HEK293 (cell line): Measurements from ENCODE around the gene MACF1.
"Not testable (repeated sequence)": the region's sequence is repeated elsewhere in the genome, so short reads cannot be mapped to it uniquely, and the experiment has no call there.

Experiments used
- CTCF ChIA-PET: fragments of 350-600 bp; formaldehyde crosslinking; extraction: SDS; loops from one replicate; lab custom pipeline; 2021; ENCODE audit warnings: antibody characterized with exemption; lab: Yijun Ruan, JAX
- POLR2A ChIA-PET: fragments of 300-600 bp; formaldehyde crosslinking; extraction: SDS; loops from one replicate; lab custom pipeline; 2020; ENCODE audit warnings: antibody characterized with exemption, inconsistent platforms; lab: Yijun Ruan, JAX
- H3K27ac ChIP-seq: fragments of 200-500 bp; sonication (Bioruptor generic); 2 replicates; pipeline ENCODE4 v1.5.1; 2014; ENCODE audit warnings: low read depth, low read length, control low read depth, inconsistent platforms; ENCODE audit errors: extremely low read depth
- H3K36me3 ChIP-seq, 2 experiments: fragments of 200-500 bp in 1 of 2; sonication (Bioruptor generic) in 1 of 2; 1 replicate in 1 of 2; 2 replicates in 1 of 2; pipeline ENCODE4 v1.5.1; 2014 to 2017; ENCODE audit warnings: inconsistent platforms in 2 of 2, low read length in 2 of 2; ENCODE audit not compliant: control insufficient read depth in 2 of 2, insufficient read depth in 1 of 2
- H3K4me1 ChIP-seq: fragments of 200-500 bp; sonication (Bioruptor generic); 2 replicates; pipeline ENCODE4 v1.5.1; 2014; ENCODE audit warnings: mild to moderate bottlenecking, low read length, inconsistent platforms; ENCODE audit not compliant: control insufficient read depth, insufficient read depth
- H3K4me3 ChIP-seq: 2 replicates; pipeline ENCODE4 v1.5.1; 2011; ENCODE audit warnings: low read depth, mild to moderate bottlenecking, control low read depth, low read length, moderate library complexity
- H3K9me3 ChIP-seq: fragments of 200-500 bp; sonication (Bioruptor generic); 2 replicates; pipeline ENCODE4 v1.5.1; 2014; ENCODE audit warnings: low read depth, low read length, inconsistent platforms; ENCODE audit not compliant: control insufficient read depth, insufficient read depth
- MEIS1 ChIP-seq: sonication (generic); formaldehyde crosslinking; IDR thresholded peaks from 2 replicates; pipeline ENCODE4 v1.8.1; 2022; ENCODE audit warnings: missing genetic modification reagents, mild to moderate bottlenecking, borderline replicate concordance
- OSR2 ChIP-seq: fragments of 450-650 bp; formaldehyde crosslinking; IDR thresholded peaks from 2 replicates; pipeline ENCODE4 v1.5.1; 2016; ENCODE audit warnings: missing biosample characterization, missing genetic modification characterization
- PBX3 ChIP-seq: sonication (generic); formaldehyde crosslinking; IDR thresholded peaks from 2 replicates; pipeline ENCODE4 v1.8.1; 2022; ENCODE audit warnings: mild to moderate bottlenecking, moderate library complexity, missing genetic modification reagents
- WT1 ChIP-seq: fragments of 450-650 bp; formaldehyde crosslinking; IDR thresholded peaks from 2 replicates; pipeline ENCODE4 v1.5.1; 2016; ENCODE audit warnings: missing biosample characterization, missing genetic modification characterization
- ZNF121 ChIP-seq: fragments of 450-650 bp; formaldehyde crosslinking; IDR thresholded peaks from 2 replicates; pipeline ENCODE4 v1.5.1; 2016; ENCODE audit warnings: missing biosample characterization, missing genetic modification characterization
- ZNF133 ChIP-seq: fragments of 450-650 bp; formaldehyde crosslinking; IDR thresholded peaks from 2 replicates; pipeline ENCODE4 v1.5.1; 2016; ENCODE audit warnings: missing biosample characterization, missing genetic modification characterization
- ZNF214 ChIP-seq: fragments of 450-650 bp; formaldehyde crosslinking; IDR thresholded peaks from 2 replicates; pipeline ENCODE4 v1.5.1; 2017; ENCODE audit warnings: missing biosample characterization, mild to moderate bottlenecking, missing genetic modification characterization, borderline replicate concordance
- ZNF23 ChIP-seq: fragments of 450-650 bp; formaldehyde crosslinking; IDR thresholded peaks from 2 replicates; pipeline ENCODE4 v1.5.1; 2016; ENCODE audit warnings: missing biosample characterization, missing genetic modification characterization, borderline replicate concordance
- ZNF24 ChIP-seq: fragments of 450-650 bp; formaldehyde crosslinking; IDR thresholded peaks from 2 replicates; pipeline ENCODE4 v1.5.1; 2016; ENCODE audit warnings: missing biosample characterization, missing genetic modification characterization
- ZNF280D ChIP-seq: fragments of 450-650 bp; formaldehyde crosslinking; IDR thresholded peaks from 2 replicates; pipeline ENCODE4 v1.5.1; 2016; ENCODE audit warnings: missing biosample characterization, missing genetic modification characterization
- ZNF623 ChIP-seq: fragments of 450-650 bp; formaldehyde crosslinking; IDR thresholded peaks from 2 replicates; pipeline ENCODE4 v1.5.1; 2016; ENCODE audit warnings: missing biosample characterization, missing genetic modification characterization
- ZNF837 ChIP-seq: fragments of 450-650 bp; formaldehyde crosslinking; IDR thresholded peaks from 2 replicates; pipeline ENCODE4 v1.5.1; 2016; ENCODE audit warnings: missing biosample characterization, missing genetic modification characterization
- ZSCAN18 ChIP-seq: fragments of 450-650 bp; formaldehyde crosslinking; IDR thresholded peaks from 2 replicates; pipeline ENCODE4 v1.5.1; 2016; ENCODE audit warnings: missing biosample characterization, missing genetic modification characterization

The MACF1 gene

GRCh38 chr1:39458991-39459390 is 254.5 kb downstream of the MACF1 start (continued):
- TF ChIP-seq ZSCAN18 = no peak
- TF ChIP-seq ZNF24 = no peak

GRCh38 chr1:39462074-39462473 is 257.6 kb downstream of the MACF1 start:
- Histone ChIP-seq H3K27ac (no peak overlapping the region), H3K36me3 (peaks cover 71 to 96% of the 10 kb centered on the region in 2 experiments), H3K4me1 (no peaks in the 10 kb centered on the region), H3K4me3 (no peak overlapping the region), H3K9me3 (no peaks in the 10 kb centered on the region)
- CTCF ChIA-PET = interaction anchor here (0.8 kb wide), 1 partner anchor 192 kb away, joined by 3 read pairs; no protein-coding TSS in a partner anchor
- TF ChIP-seq ZNF623 (tag by site-specific recombination) (no peak), ZNF837 (tag by site-specific recombination) (no peak), OSR2 (tag by site-specific recombination) (no peak), ZNF133 (tag by site-specific recombination) (no peak), ZNF280D (no peak), WT1 (tag by site-specific recombination) (no peak), MEIS1 (CRISPR knock-in tag) (no peak), ZNF121 (tag by site-specific recombination) (no peak), ZNF214 (tag by site-specific recombination) (no peak)
- POLR2A ChIA-PET = no interaction called here

- ChIA-PET POLR2A (no interaction called here), CTCF (interaction anchor here (0.5 to 0.9 kb wide), 2 partner anchors 72 to 273 kb away, joined by 3 read pairs; no protein-coding TSS in a partner anchor)
- Histone ChIP-seq H3K36me3 (peaks cover 36 to 96% of the 10 kb centered on the region in 2 experiments), H3K4me1 (no peaks in the 10 kb centered on the region), H3K9me3 (no peaks in the 10 kb centered on the region), H3K4me3 (no peak overlapping the region), H3K27ac (no peak overlapping the region)
- TF ChIP-seq ZNF23 (tag by site-specific recombination) = no peak
- no peak for TF ChIP-seq PBX3
These were observed 262.1 kb downstream of the MACF1 start for GRCh38 chr1:39466413-39467107.

GRCh38 chr1:39467108-39467720 is 262.7 kb downstream of the MACF1 start:
- H3K4me1 ChIP-seq, POLR2A ChIA-PET: not testable (repeated sequence)
- CTCF ChIA-PET = interaction anchor here (1.2 kb wide), 1 partner anchor 72 kb away, joined by 7 read pairs; no protein-coding TSS in a partner anchor

More at GRCh38 chr1:39467108-39467720, 262.7 kb downstream of the MACF1 start:
- not testable (repeated sequence) for H3K9me3 ChIP-seq, H3K4me3 ChIP-seq, H3K27ac ChIP-seq
- peaks cover 33 to 96% of the 10 kb centered on the region in 2 experiments for H3K36me3 ChIP-seq
